Stimulated activated CD8-positive, alpha-beta memory T cell treated with anti-CD3 and anti-CD28 coated beads, Interleukin-4, amount 100 ng/mL, for 48 hours (primary cell): ENCODE data around the gene CD93.

Source experiments
- DNase-seq: peaks from one replicate; pipeline ENCODE4 v3.0.0-alpha.2; 2020

Gene CD93

GRCh38 chr20:23034721-23035671, 51.1 kb downstream of the CD93 start, which contains the start of gene SSTR4:
SSTR4 (plus strand) TSS chr20:23035312; CDS start chr20:23035484, 172 bp downstream.
- no peak for DNase-seq

GRCh38 chr20:23033918-23034317, 52.2 kb downstream of the CD93 start:
- DNase-seq, result no peak

- no peak for DNase-seq
These were observed 53.4 kb downstream of the CD93 start for GRCh38 chr20:23032750-23033078.

- no peak for DNase-seq
These were observed 53.9 kb downstream of the CD93 start for GRCh38 chr20:23032056-23032749.

GRCh38 chr20:23031346-23031745, 54.8 kb downstream of the CD93 start:
- no peak for DNase-seq
